Neural progenitor cell (in vitro differentiated cells): ENCODE data around the gene GDF2. TPM values are rescaled to one million over a fixed set of nuclear protein-coding genes. Genes with fewer than 3 reads are reported as not detected.

Experiments
- DNase-seq: peaks from one replicate; pipeline ENCODE4 v3.0.0-alpha.2; 2016; ENCODE audit warnings: low spot score
- H2AFZ ChIP-seq: fragments of 200-600 bp; sonication (generic); replicated peaks from 2 replicates; pipeline ENCODE4 v1.6.1; 2016; ENCODE audit warnings: antibody characterized with exemption
- H3F3A ChIP-seq: fragments of 200-600 bp; sonication (generic); 2 replicates; pipeline ENCODE4 v1.6.1; 2016; ENCODE audit warnings: antibody characterized with exemption, low read depth
- H3K27ac ChIP-seq: fragments of 200-600 bp; sonication (generic); 2 replicates; pipeline ENCODE4 v1.5.1; 2016; ENCODE audit warnings: mild to moderate bottlenecking
- H3K27me3 ChIP-seq: fragments of 200-600 bp; sonication (generic); 2 replicates; pipeline ENCODE4 v1.6.1; 2016; ENCODE audit warnings: mild to moderate bottlenecking, moderate library complexity
- H3K36me3 ChIP-seq: fragments of 200-600 bp; sonication (generic); 2 replicates; pipeline ENCODE4 v1.5.1; 2016
- H3K4me1 ChIP-seq: fragments of 200-600 bp; sonication (generic); 2 replicates; pipeline ENCODE4 v1.6.1; 2016; ENCODE audit warnings: mixed run types
- H3K4me2 ChIP-seq: fragments of 200-600 bp; sonication (generic); 2 replicates; pipeline ENCODE4 v1.6.1; 2016
- H3K4me3 ChIP-seq: fragments of 200-600 bp; sonication (generic); 2 replicates; pipeline ENCODE4 v1.5.1; 2016
- H3K79me2 ChIP-seq: fragments of 200-600 bp; sonication (generic); 2 replicates; pipeline ENCODE4 v1.6.1; 2016; ENCODE audit warnings: low read depth
- H3K9ac ChIP-seq: fragments of 200-600 bp; sonication (generic); 2 replicates; pipeline ENCODE4 v1.6.1; 2016
- H3K9me3 ChIP-seq: fragments of 200-600 bp; sonication (generic); 2 replicates; pipeline ENCODE4 v1.5.1; 2016; ENCODE audit warnings: low read depth
- H4K20me1 ChIP-seq: fragments of 200-600 bp; sonication (generic); 2 replicates; pipeline ENCODE4 v1.6.1; 2016; ENCODE audit warnings: low read depth
- H3K27ac Mint-ChIP-seq: 3 replicates; pipeline ENCODE4 v1.8.0; 2021; ENCODE audit warnings: mixed read lengths
- H3K27me3 Mint-ChIP-seq: 2 replicates; pipeline ENCODE4 v1.8.0; 2022; ENCODE audit warnings: low read depth, mild to moderate bottlenecking, inconsistent platforms, moderate library complexity, mixed read lengths; ENCODE audit not compliant: insufficient read depth
- H3K36me3 Mint-ChIP-seq: 3 replicates; pipeline ENCODE4 v1.8.0; 2021; ENCODE audit warnings: mixed read lengths
- H3K4me1 Mint-ChIP-seq: 3 replicates; pipeline ENCODE4 v1.8.0; 2021; ENCODE audit warnings: mixed read lengths
- H3K4me3 Mint-ChIP-seq: 3 replicates; pipeline ENCODE4 v1.8.0; 2021; ENCODE audit warnings: mild to moderate bottlenecking, moderate library complexity, mixed read lengths
- H3K9me3 Mint-ChIP-seq: 3 replicates; pipeline ENCODE4 v1.8.0; 2020; ENCODE audit warnings: mixed read lengths
- CTCF ChIP-seq: fragments of 200-600 bp; sonication (generic); IDR thresholded peaks from 2 replicates; pipeline ENCODE4 v1.5.1; 2017; ENCODE audit warnings: antibody characterized with exemption, mild to moderate bottlenecking
- EZH2 ChIP-seq: fragments of 200-600 bp; sonication (generic); IDR thresholded peaks from 2 replicates; pipeline ENCODE4 v1.6.1; 2017; ENCODE audit warnings: antibody characterized with exemption, mild to moderate bottlenecking, moderate library complexity
- EZH2phosphoT487 ChIP-seq: fragments of 200-600 bp; sonication (generic); IDR thresholded peaks from 2 replicates; pipeline ENCODE4 v1.6.1; 2017; ENCODE audit warnings: antibody characterized with exemption
- total RNA-seq: library from RNA; depleted of rRNA; stranded (reverse); fragments of >200 nt; gene quantifications from 2 replicates; pipeline ENCODE4 v1.2.3, GENCODE V29; 2015; ENCODE audit warnings: low replicate concordance

Gene GDF2
- total RNA-seq, 1 donor from 2014 or later = not detected

- no peaks in the 10 kb centered on the region for H3K36me3 ChIP-seq
- no peak overlapping the region for H2AFZ ChIP-seq
- H3K4me1 Mint-ChIP-seq = peaks cover 14% of the 10 kb centered on the region
- no peaks in the 10 kb centered on the region for H3K4me1 ChIP-seq
- TF ChIP-seq EZH2phosphoT487 (no peak), EZH2 (no peak), CTCF (no peak)
- H3K4me3 Mint-ChIP-seq = no peak overlapping the region
- no peak overlapping the region for H3K27ac Mint-ChIP-seq
- no peak overlapping the region for H3K4me3 ChIP-seq
- no peaks in the 10 kb centered on the region for H3K79me2 ChIP-seq
- H3F3A ChIP-seq = no peaks in the 10 kb centered on the region
- H3K27me3 ChIP-seq = no peaks in the 10 kb centered on the region
- no peaks in the 10 kb centered on the region for H4K20me1 ChIP-seq
- no peaks in the 10 kb centered on the region for H3K9me3 ChIP-seq
- H3K9me3 Mint-ChIP-seq = no peaks in the 10 kb centered on the region
- H3K27me3 Mint-ChIP-seq = peaks cover 6% of the 10 kb centered on the region
- no peak for DNase-seq
- H3K27ac ChIP-seq = no peak overlapping the region
- no peak overlapping the region for H3K9ac ChIP-seq
- H3K36me3 Mint-ChIP-seq = no peaks in the 10 kb centered on the region
- no peak overlapping the region for H3K4me2 ChIP-seq
Measured at GRCh38 chr10:47286116-47286505, 36.1 kb upstream of the GDF2 start.

GRCh38 chr10:47286591-47287315 is 35.5 kb upstream of the GDF2 start:
- no peak overlapping the region for H3K9ac ChIP-seq

GRCh38 chr10:47287365-47287802 is 34.9 kb upstream of the GDF2 start:
- peaks cover 14% of the 10 kb centered on the region for H3K4me1 Mint-ChIP-seq
- H3K27ac Mint-ChIP-seq = no peak overlapping the region
- Histone ChIP-seq H3K9me3 (no peaks in the 10 kb centered on the region), H3K79me2 (no peaks in the 10 kb centered on the region), H3F3A (no peaks in the 10 kb centered on the region), H3K27me3 (no peaks in the 10 kb centered on the region), H3K4me3 (no peak overlapping the region), H3K27ac (no peak overlapping the region), H3K4me1 (no peaks in the 10 kb centered on the region), H3K36me3 (no peaks in the 10 kb centered on the region), H3K9ac (no peak overlapping the region), H3K4me2 (no peak overlapping the region), H2AFZ (no peak overlapping the region), H4K20me1 (no peaks in the 10 kb centered on the region)
- H3K36me3 Mint-ChIP-seq = no peaks in the 10 kb centered on the region
- H3K27me3 Mint-ChIP-seq = peaks cover 9% of the 10 kb centered on the region
- no peak for DNase-seq
- peaks cover 3% of the 10 kb centered on the region for H3K9me3 Mint-ChIP-seq
- H3K4me3 Mint-ChIP-seq = no peak overlapping the region
- TF ChIP-seq EZH2 (no peak), EZH2phosphoT487 (no peak)

More at GRCh38 chr10:47286591-47287315, 35.5 kb upstream of the GDF2 start:
- Histone ChIP-seq H3K27ac (no peak overlapping the region), H3K4me1 (no peaks in the 10 kb centered on the region), H3K4me2 (no peak overlapping the region), H3K27me3 (no peaks in the 10 kb centered on the region), H2AFZ (no peak overlapping the region), H4K20me1 (no peaks in the 10 kb centered on the region), H3K4me3 (no peak overlapping the region), H3K79me2 (no peaks in the 10 kb centered on the region), H3F3A (no peaks in the 10 kb centered on the region), H3K36me3 (no peaks in the 10 kb centered on the region), H3K9me3 (no peaks in the 10 kb centered on the region)
- Mint-ChIP-seq H3K36me3 (no peaks in the 10 kb centered on the region), H3K27ac (no peak overlapping the region), H3K27me3 (peaks cover 10% of the 10 kb centered on the region), H3K4me1 (peaks cover 14% of the 10 kb centered on the region), H3K4me3 (no peak overlapping the region), H3K9me3 (peaks cover under 1% of the 10 kb centered on the region)
- no peak for TF ChIP-seq EZH2phosphoT487
- TF ChIP-seq CTCF = no peak
- TF ChIP-seq EZH2 = no peak
- DNase-seq = no peak

- Histone ChIP-seq H3K79me2 (no peaks in the 10 kb centered on the region), H4K20me1 (no peaks in the 10 kb centered on the region), H3K36me3 (no peaks in the 10 kb centered on the region), H3F3A (no peaks in the 10 kb centered on the region), H3K4me1 (no peaks in the 10 kb centered on the region), H3K27ac (no peak overlapping the region), H3K9me3 (no peaks in the 10 kb centered on the region), H3K27me3 (no peaks in the 10 kb centered on the region), H3K4me3 (no peak overlapping the region), H2AFZ (no peak overlapping the region), H3K4me2 (no peak overlapping the region), H3K9ac (no peak overlapping the region)
- TF ChIP-seq CTCF = no peak
- no peak for TF ChIP-seq EZH2
- no peak for TF ChIP-seq EZH2phosphoT487
- Mint-ChIP-seq H3K9me3 (peaks cover 5% of the 10 kb centered on the region), H3K27me3 (peaks cover 8% of the 10 kb centered on the region), H3K4me3 (no peak overlapping the region), H3K4me1 (peaks cover 14% of the 10 kb centered on the region), H3K36me3 (peaks cover 1% of the 10 kb centered on the region), H3K27ac (no peak overlapping the region)
- DNase-seq = no peak
Measured at GRCh38 chr10:47287805-47288204, 34.4 kb upstream of the GDF2 start.
